GM19099 (cell line): ENCODE data around the gene MAB21L2.

ENCODE experiments used
- POLR2A ChIP-seq: IDR thresholded peaks from 3 replicates; pipeline ENCODE4 v1.6.1; 2011; ENCODE audit warnings: low read depth; ENCODE audit not compliant: insufficient read length; ENCODE audit errors: extremely low read depth

MAB21L2 gene

DNA sequence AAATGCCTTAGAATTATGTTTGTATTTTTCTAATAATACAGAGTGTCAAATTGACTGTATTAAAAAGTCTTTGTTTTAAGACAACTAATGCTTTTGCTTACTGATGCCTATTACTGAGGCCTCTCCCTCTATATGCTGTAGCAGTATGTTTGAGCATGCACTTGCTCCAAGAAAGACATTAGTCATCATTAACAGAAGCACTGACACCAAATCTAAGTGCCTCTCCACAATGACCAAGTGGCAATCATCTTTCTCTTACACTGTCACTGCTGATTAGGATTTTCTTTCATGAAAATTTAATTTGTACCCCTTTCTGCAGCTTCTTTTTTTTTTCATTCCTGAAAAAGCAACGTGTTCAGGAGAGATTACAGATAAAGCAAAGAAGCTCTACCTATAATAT, 11.1 kb upstream of the MAB21L2 start:
- TF ChIP-seq POLR2A: no peak

DNA sequence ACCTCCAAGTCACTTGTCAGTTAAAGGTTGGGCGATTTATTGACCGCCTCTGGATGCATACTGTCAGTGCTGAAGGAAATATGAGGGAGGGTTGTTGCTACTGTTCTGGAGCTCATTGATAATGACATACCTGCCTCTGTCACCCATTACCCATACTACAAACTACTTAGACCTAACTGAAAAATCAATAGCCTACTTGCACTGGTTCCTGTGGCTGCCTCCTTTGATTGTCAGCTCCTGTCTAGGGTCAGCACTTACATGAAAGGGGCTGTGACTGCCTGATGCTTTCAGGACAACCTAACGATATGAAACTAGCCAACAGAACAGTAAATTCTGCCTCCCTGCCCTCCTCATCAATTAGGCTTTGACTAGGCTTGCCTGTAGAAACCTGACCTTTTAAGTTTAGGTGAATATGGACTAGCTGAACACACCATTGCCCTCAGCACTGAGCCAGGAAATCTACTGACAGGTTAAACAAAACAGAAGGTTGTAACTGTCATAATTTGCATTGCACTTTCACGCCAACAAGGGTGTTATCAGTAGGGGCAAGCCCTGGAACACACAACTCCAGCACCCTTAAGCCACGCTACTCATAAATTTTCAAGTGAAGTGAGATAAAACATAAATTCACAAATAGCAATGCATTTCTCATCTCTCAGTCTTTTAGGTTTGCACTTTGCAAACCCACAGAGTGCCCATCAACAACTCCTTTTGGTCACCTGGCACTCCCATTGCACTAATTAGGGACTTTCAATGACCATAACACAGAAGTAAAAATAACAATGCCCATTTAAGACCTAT, 9.0 kb upstream of the MAB21L2 start:
- TF ChIP-seq POLR2A: no peak

DNA sequence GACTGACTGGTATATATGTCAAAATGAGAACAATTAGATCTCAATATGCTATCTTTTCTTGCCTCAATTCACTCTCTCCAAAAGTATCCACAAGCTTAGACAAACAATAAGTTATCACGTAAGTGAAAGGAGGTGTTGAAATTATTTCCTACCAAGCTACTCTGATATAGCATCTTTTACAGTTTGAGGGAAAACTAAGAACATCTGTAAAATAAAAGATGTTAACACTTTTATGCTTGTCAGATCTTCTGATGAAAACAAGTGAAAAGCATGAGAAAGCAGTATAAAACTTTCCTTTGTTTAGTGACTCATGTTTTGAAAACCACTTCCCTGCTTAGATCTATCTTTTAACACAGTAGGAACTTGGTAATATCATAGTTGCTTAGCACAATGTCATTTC, 8.4 kb upstream of the MAB21L2 start:
- no peak for TF ChIP-seq POLR2A

DNA sequence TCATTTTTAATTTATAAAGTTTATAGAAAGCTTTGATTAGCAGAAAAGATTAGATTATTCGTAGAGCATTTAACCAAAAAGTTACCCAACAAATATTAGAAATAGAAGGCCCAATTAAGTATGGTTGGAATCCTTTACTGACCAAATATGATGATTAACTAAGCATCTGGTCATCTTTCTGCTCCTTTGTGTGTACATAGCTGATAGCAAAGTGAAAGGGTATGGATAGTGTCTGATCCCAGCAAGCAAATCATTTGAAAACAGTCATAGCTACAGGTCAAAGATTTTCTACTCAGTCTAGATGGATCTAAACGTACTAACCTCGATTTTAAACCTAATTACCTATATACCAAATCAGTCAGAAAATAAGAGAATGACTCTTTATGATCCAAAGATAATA, 7.3 kb upstream of the MAB21L2 start:
- TF ChIP-seq POLR2A: no peak

DNA sequence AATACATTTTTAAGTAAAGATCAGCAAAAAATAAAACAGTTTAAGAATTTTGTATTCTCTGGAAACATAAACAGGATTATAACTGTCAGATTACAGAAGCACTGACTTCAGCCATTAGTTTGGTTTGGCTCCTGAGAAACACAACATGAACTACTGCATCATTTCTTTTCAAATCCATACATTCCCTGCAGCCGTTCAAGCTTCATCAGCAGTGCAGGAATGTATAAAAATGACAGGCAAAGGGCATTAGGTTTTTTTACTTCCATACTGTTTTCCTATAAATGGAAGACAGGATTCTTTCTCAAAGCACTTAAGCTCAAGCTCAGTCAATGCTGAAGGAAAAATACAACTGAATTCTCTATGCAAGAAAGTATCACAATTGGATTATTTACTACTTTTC, 4.2 kb upstream of the MAB21L2 start:
- no peak for TF ChIP-seq POLR2A

DNA sequence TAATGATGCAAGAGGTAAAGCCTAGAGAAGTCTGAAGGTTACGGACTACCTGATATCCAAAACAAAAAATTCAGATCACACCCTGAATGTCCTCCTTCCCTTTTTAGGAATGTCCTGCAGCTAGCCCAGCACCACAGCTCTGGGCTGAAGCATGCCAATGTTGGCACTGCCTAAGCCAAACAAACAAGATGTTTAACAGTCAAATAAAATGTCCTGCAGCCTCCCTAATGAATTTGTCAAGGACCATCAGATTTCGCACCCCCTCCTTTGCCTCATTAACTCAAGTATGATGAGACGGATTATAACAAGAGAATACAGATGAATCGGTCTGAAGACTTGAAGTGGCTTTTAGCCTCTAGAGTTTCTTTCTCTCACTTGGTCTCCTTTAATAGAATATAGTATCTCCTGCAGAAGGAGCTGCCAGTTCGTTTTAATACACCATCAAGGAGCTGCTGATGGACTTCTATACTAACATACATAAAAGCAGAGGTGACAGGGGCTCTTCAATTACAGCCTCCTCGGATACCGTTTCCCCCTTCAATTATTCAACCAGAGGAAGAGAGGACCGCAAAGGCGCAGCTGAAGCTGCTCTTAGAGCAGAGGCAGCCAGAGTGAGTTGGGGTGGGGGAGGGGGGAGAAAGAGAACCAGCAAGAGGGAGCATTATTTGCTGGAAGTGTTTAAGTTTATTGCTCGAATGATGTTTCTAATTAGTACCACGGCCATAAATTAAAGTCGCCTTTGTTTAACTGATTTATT, 3.0 kb upstream of the MAB21L2 start:
- no peak for TF ChIP-seq POLR2A

DNA sequence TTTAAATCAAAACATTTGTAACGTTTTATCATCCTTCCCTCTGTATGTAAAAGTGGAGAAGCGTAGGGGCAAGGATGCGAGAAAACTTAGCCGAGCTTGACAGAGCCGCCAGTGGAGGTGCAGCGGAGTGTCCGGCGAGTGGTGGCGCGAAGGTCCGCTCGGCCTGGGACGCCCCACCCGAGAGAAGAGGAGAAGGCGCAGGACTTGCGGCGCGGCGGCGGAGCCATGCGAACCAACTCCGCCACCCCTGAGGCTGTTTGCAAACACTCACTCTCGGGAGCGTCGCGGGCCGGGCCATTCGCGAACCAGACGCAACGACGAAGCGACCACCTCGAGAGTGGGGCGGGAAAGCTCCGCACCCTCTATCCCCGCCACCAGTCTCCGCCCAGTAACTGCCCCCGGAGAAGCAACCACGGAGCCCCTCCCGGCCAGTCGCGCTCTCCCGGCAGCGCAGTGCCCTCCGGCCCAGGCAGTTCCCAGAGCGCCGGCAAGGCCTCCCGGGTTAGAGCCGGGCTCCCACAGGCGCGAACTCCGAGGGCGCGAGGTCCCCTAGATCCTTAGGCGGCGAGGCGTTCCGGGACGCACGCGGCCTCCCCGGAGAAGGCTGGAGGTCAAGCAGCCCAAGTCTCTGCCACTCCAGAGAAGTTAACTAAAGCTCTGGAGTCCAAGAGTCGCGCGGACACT, 2.3 kb upstream of the MAB21L2 start:
- TF ChIP-seq POLR2A: no peak

DNA sequence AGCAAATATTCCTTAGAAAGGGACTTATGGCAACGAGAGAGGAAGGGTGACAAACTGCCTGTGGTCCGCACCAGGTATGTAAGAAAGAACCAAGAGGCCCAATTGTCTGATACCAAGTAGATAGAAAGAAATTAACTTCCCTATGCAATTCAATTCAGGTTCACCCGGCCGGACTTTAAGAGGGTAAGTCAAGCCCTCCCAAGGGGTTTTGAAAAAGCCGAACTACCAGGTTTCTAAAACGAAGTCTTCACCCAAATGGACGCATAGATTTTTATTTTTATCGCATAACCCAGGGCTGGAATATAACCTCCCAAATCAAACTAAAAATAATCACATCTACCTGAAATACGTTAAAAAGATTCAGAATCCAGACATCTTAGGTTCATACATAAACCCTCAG, 1.6 kb upstream of the MAB21L2 start:
- TF ChIP-seq POLR2A: no peak

DNA sequence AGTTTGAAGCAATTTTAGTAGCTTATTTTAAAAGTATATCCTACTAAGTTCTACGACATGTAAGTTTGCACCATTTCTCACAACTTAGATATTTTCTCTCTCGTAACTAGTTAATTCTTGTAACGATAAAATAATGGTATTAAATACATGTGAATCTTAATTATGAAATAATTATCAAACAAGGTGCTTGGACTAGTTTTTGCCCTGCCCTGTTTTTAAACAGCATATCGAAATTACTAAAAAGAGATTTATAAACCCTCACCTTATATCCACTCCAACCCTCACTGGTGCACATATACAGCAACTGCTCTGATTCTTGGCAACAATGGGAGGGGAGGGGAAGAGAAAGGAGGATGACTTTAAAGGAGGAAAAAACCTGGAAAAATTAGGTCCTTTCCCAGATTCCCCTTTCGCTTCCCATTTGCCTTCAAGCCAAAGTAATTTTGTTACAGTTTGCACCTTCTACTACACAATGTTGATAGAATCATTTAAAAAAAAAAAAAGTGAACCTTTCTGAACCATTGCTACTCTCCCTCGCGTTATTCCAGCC, 820 bp upstream of the MAB21L2 start:
- no peak for TF ChIP-seq POLR2A

DNA sequence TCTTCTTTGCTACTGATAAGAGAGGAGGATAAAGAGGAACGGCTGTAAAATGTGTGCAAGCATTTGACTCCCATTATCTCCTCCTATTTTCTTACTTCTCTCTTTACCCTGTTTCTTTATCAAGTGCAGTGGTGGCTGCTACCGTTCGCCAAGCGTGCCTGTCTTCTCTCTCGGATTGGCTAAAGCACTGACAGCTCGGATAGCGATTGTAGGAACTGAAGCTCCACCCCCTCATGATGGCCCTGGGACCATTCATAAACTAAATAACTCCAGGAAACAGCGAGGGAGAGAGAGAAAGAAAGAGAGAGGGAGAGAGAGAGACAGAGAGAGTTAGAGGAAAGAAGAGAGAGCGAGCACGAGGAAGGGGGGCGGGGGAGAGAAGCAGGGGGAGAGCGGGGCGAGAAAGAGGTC, 305 bp upstream of the MAB21L2 start:
- TF ChIP-seq POLR2A: no peak

DNA sequence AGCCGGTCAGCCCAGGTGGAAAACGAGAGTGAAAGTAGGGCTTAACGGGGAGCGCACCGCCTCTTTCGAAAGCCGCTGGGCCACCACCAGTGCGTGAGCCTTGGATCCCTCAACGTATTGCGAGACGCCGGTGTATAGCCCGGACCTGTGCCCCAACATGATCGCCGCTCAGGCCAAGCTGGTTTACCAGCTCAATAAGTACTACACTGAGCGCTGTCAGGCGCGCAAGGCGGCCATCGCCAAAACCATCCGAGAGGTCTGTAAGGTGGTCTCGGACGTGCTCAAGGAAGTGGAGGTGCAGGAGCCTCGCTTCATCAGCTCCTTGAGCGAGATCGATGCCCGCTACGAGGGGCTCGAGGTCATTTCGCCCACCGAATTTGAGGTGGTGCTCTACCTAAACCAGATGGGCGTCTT, 929 bp downstream of the MAB21L2 start:
- TF ChIP-seq POLR2A: no peak

DNA sequence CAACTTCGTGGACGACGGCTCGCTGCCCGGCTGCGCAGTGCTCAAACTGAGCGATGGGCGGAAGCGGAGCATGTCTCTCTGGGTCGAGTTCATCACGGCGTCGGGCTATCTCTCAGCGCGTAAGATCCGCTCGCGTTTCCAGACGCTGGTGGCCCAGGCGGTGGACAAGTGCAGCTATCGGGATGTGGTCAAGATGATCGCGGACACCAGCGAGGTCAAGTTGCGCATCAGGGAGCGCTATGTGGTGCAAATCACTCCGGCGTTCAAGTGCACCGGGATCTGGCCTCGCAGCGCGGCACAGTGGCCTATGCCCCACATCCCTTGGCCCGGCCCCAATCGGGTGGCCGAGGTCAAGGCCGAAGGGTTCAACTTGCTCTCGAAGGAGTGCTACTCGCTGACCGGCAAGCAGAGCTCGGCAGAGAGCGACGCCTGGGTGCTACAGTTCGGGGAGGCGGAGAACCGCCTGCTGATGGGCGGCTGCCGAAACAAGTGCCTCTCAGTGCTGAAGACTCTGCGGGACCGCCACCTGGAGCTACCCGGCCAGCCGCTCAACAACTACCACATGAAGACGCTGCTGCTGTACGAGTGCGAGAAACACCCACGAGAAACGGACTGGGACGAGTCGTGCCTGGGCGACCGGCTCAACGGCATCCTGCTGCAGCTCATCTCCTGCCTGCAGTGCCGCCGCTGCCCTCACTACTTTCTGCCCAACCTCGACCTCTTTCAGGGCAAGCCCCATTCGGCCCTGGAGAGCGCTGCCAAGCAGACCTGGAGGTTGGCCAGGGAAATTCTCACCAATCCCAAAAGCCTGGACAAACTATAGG, 1.5 kb downstream of the MAB21L2 start:
- TF ChIP-seq POLR2A: no peak

DNA sequence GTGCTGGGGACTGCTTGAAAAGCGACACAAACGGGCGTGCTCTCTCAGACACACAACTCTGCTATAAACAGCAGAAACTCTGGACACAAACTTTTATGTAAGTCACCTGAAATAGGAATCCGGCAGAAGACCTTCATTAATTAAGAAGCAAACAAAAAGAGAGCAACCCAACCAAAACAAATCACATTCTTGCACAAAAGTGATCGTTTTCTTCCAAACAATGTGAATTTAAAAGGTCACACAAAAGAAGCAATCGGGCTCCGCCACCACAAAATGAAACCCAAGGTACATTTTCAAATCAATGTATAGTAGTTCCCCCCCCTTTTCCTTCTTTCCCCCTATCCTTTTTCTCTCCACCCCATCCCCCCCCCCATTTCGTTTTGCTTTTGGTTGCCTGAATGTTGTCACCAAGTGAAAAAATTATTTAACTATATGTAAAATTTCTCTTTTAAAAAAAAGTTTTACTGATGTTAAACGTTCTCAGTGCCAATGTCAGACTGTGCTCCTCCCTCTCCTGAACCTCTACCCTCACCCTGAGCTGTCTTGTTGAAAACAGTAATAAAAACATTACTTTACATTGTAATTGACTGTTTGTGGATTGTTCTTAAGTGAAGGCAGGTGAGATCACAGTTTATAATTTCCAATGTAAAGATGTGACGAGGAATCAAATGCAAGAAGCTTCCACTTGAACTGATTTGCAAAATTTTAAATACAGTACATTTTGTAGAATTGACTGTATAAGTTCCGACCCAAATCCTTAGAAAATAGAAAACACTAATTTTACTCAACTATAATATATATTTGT, 2.4 kb downstream of the MAB21L2 start:
- TF ChIP-seq POLR2A: no peak

DNA sequence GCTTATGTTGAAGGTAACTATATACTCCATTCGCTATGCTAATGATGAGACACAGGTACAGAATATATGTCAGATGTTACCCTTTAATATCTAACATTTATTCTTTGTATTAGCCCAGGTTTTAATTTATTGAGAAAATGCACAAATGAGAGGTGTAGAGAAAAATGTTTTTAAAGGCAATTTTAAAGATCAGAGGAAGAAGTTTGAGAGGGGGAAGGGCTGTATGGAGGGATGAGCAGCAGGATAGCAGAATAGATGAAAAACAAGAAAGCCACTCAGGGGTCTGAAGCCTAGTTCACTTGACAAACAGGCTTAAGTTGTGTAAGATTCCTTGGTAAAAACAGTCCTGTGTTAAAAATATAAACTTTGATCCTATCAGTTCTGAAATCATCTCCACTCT, 3.7 kb downstream of the MAB21L2 start:
- no peak for TF ChIP-seq POLR2A

DNA sequence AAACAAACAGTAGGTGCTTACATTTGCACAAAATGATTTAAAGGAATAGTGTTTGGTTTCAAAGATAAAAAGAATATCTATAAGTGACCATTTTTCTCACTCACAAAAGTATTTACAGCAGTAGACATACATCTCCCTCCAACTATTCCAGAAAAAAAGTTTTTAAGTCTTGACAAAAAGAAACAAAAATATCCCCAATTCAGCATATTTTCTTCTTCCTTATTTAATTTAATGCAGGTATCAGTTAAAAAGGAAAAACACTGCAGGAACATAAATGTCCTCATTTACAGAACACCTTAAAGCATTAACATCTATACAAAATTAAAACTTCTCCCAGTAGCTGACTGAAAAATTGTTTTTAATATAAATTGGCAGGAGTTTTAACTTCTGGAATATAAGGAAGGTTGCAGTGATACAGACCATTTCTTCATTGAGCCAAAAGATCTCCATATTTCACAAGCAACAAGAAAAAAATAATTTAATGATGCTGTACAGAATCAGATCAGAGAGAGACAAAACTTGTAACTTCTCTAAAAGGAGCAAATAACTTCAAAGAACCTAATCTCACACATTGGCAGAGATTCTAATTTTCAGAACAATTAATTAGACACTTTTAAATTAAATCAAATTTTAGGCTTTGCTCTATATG, 4.3 kb downstream of the MAB21L2 start:
- TF ChIP-seq POLR2A: no peak
